ENCODE data around the gene VGLL4. TPM values are rescaled to one million over a fixed set of nuclear protein-coding genes. Genes with fewer than 3 reads are reported as not detected.
A peak's percentile ranks its signal among the peaks of the same experiment; 100 is the strongest.
"Not testable (repeated sequence)": the region's sequence is repeated elsewhere in the genome, so short reads cannot be mapped to it uniquely, and the experiment has no call there.

VGLL4 gene
- total RNA-seq, 1 donor from 2014 or later = 57.5 TPM

- DNase-seq (ENCODE audit: low spot score) = peak; percentile 67
These were observed 107.4 kb downstream of the VGLL4 start for GRCh38 chr3:11536132-11536935.

GRCh38 chr3:11535243-11535960, 108.3 kb downstream of the VGLL4 start:
- DNase-seq (ENCODE audit: low spot score) = peak; percentile 74

GRCh38 chr3:11534793-11535101, 109.0 kb downstream of the VGLL4 start:
- peak; percentile 83 for DNase-seq (ENCODE audit: low spot score)

- peak; percentile 35 for DNase-seq (ENCODE audit: low spot score)
These were observed 109.5 kb downstream of the VGLL4 start for GRCh38 chr3:11534011-11534792.

GRCh38 chr3:11532931-11533391, 110.8 kb downstream of the VGLL4 start:
- peak; percentile 81 for DNase-seq (ENCODE audit: low spot score)

- DNase-seq (ENCODE audit: low spot score) = no peak
These were observed 113.5 kb downstream of the VGLL4 start for GRCh38 chr3:11530153-11530721.

- no peak for DNase-seq (ENCODE audit: low spot score)
These were observed 114.4 kb downstream of the VGLL4 start for GRCh38 chr3:11529281-11529680.

GRCh38 chr3:11526121-11526520, 117.6 kb downstream of the VGLL4 start:
- DNase-seq (ENCODE audit: low spot score) = not testable (repeated sequence)

GRCh38 chr3:11523572-11524101, 120.1 kb downstream of the VGLL4 start:
- DNase-seq (ENCODE audit: low spot score) = no peak

GRCh38 chr3:11522953-11523571, 120.7 kb downstream of the VGLL4 start:
- no peak for DNase-seq (ENCODE audit: low spot score)

- DNase-seq (ENCODE audit: low spot score) = no peak
These were observed 121.4 kb downstream of the VGLL4 start for GRCh38 chr3:11522398-11522715.

GRCh38 chr3:11521167-11521566, 122.5 kb downstream of the VGLL4 start:
- DNase-seq (ENCODE audit: low spot score) = no peak

- no peak for DNase-seq (ENCODE audit: low spot score)
These were observed 126.1 kb downstream of the VGLL4 start for GRCh38 chr3:11517601-11518000.

- no peak for DNase-seq (ENCODE audit: low spot score)
These were observed 129.4 kb downstream of the VGLL4 start for GRCh38 chr3:11514191-11514821.

- no peak for DNase-seq (ENCODE audit: low spot score)
These were observed 129.9 kb downstream of the VGLL4 start for GRCh38 chr3:11513817-11514135.

GRCh38 chr3:11513125-11513816, 130.4 kb downstream of the VGLL4 start:
- DNase-seq (ENCODE audit: low spot score) = not testable (repeated sequence)

GRCh38 chr3:11511606-11512005, 132.1 kb downstream of the VGLL4 start:
- DNase-seq (ENCODE audit: low spot score) = not testable (repeated sequence)

GRCh38 chr3:11510356-11510755, 133.4 kb downstream of the VGLL4 start:
- DNase-seq (ENCODE audit: low spot score) = no peak

- no peak for DNase-seq (ENCODE audit: low spot score)
These were observed 133.7 kb downstream of the VGLL4 start for GRCh38 chr3:11510001-11510340.
